K562 (cell line): ENCODE results near the gene CGN.

Experiments
- BHLHE40 ChIP-seq: IDR thresholded peaks from 2 replicates; pipeline ENCODE4 v1.6.1; 2011; ENCODE audit warnings: low read length, improper control_type of control experiment
- CTCF ChIP-seq, 3 experiments: IDR thresholded peaks in 2 of 3; conservative IDR thresholded peaks in 1 of 3; 2 replicates each; pipeline ENCODE4 v1.5.1; 2011 to 2012; ENCODE audit warnings: low read length in 3 of 3, mild to moderate bottlenecking in 3 of 3, control low read depth in 2 of 3, improper control_type of control experiment in 1 of 3, inconsistent platforms in 1 of 3, low read depth in 1 of 3, mixed read lengths in 1 of 3, moderate library complexity in 1 of 3; ENCODE audit not compliant: insufficient read depth in 2 of 3
- EGR1 ChIP-seq: fragments of 450-650 bp; conservative IDR thresholded peaks from 2 replicates; pipeline ENCODE4 v1.6.1; 2017; ENCODE audit warnings: mild to moderate bottlenecking
- KDM1A ChIP-seq, 2 experiments: fragments of 450-650 bp; IDR thresholded peaks; 2 replicates each; pipeline ENCODE4 v1.6.1; 2016; ENCODE audit warnings: mild to moderate bottlenecking in 2 of 2
- MAFF ChIP-seq: IDR thresholded peaks from 2 replicates; pipeline ENCODE4 v1.6.1; 2012; ENCODE audit warnings: low read length, improper control_type of control experiment
- PHF8 ChIP-seq: fragments of 200-600 bp; sonication (generic); IDR thresholded peaks from 2 replicates; pipeline ENCODE4 v1.6.1; 2012; ENCODE audit warnings: mixed run types, mild to moderate bottlenecking, inconsistent platforms, low read length, moderate library complexity, borderline replicate concordance
- POLR2A ChIP-seq: fragments of 450-650 bp; conservative IDR thresholded peaks from 2 replicates; pipeline ENCODE4 v1.6.1; 2016
- POLR2AphosphoS5 ChIP-seq: IDR thresholded peaks from 2 replicates; pipeline ENCODE4 v1.6.1; 2011; ENCODE audit warnings: mild to moderate bottlenecking, low read depth, low read length, moderate library complexity; ENCODE audit not compliant: control insufficient read depth, insufficient read depth
- RFX5 ChIP-seq: IDR thresholded peaks from 2 replicates; pipeline ENCODE4 v1.6.1; 2011; ENCODE audit warnings: low read depth, mild to moderate bottlenecking, improper control_type of control experiment, low read length
- YBX1 ChIP-seq: fragments of 450-650 bp; IDR thresholded peaks from 2 replicates; pipeline ENCODE4 v1.7.1; 2016; ENCODE audit warnings: mild to moderate bottlenecking
- ZBTB40 ChIP-seq, 2 experiments: fragments of 450-650 bp in 1 of 2; sonication (generic) in 1 of 2; formaldehyde crosslinking in 1 of 2; IDR thresholded peaks; 2 replicates each; pipeline versions ENCODE4 v1.7.1 to v1.9.0; 2016 to 2022; ENCODE audit warnings: inconsistent platforms in 1 of 2, mild to moderate bottlenecking in 1 of 2, missing genetic modification reagents in 1 of 2
- ZBTB8A ChIP-seq: fragments of 450-650 bp; IDR thresholded peaks from 2 replicates; pipeline ENCODE4 v1.6.1; 2018; ENCODE audit warnings: mild to moderate bottlenecking, moderate library complexity; ENCODE audit not compliant: partially characterized antibody
- ZNF232 ChIP-seq: sonication (generic); formaldehyde crosslinking; IDR thresholded peaks from 2 replicates; pipeline ENCODE4 v1.8.0; 2022; ENCODE audit warnings: mild to moderate bottlenecking, missing genetic modification reagents
- ZNF785 ChIP-seq: fragments of 250-450 bp; sonication (Bioruptor Pico); IDR thresholded peaks from 2 replicates; pipeline ENCODE4 v1.4.0; 2020; ENCODE audit warnings: mild to moderate bottlenecking

- TF ChIP-seq ZBTB8A (no peak), CTCF (IDR thresholded peaks at IDR 0.05 in 2 of 3, conservative IDR thresholded peaks at IDR 0.05 in 1 of 3; ENCODE audit: insufficient read depth in 2 of 3, low read depth in 1 of 3, low read length in 3 of 3) (no peak), ZNF232 (CRISPR knock-in tag) (no peak), RFX5 (no peak), POLR2A (no peak), POLR2AphosphoS5 (no peak), MAFF (no peak), PHF8 (no peak), BHLHE40 (no peak), KDM1A (IDR thresholded peaks at IDR 0.05) (no peak), ZBTB40 (IDR thresholded peaks at IDR 0.05) (no peak), ZBTB40 (CRISPR knock-in tag; IDR thresholded peaks at IDR 0.05) (no peak), YBX1 (no peak), ZNF785 (CRISPR knock-in tag) (no peak), EGR1 (no peak)
Observed at GRCh38 chr1:151581451-151581850, 70.3 kb downstream of the CGN start.
